ENCODE data around the gene BLOC1S1. TPM values are rescaled to one million over a fixed set of nuclear protein-coding genes. Genes with fewer than 3 reads are reported as not detected.
"Not testable (repeated sequence)": the region's sequence is repeated elsewhere in the genome, so short reads cannot be mapped to it uniquely, and the experiment has no call there.

The BLOC1S1 gene
- total RNA-seq, 1 experiment from 2014 or later = 85.5 TPM

DNA sequence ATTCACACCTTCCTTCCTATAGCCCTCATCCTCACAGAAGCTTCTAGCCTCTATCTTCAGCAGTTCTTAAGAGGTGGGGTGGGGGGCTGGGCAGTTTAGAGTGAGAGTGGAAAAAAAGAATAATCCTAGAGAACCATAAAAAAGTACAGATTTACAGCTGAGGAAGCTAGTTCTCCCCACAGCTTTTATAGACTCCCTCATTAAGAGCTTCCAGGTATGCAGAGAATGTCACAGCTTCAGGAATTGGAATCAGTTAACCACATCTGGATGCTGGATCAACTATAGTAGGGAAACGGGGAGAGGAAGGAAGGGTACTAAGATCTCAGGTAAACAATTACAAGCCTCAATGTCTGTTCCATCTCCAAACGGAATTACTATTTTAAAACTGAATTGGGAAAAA lies 39.4 kb downstream of the BLOC1S1 start (continued):
- no peak for TF ChIP-seq YY1 (IDR thresholded peaks at IDR 0.05; ENCODE audit: extremely low read depth, insufficient replicate concordance, low read depth, low read length)
- no peak for TF ChIP-seq CEBPB (IDR thresholded peaks at IDR 0.05; ENCODE audit: low read depth)
- no peak for TF ChIP-seq RAD21 (IDR thresholded peaks at IDR 0.05; ENCODE audit: low read depth)
- TF ChIP-seq EZH2phosphoT487 (IDR thresholded peaks at IDR 0.05; ENCODE audit: borderline replicate concordance) = no peak

DNA sequence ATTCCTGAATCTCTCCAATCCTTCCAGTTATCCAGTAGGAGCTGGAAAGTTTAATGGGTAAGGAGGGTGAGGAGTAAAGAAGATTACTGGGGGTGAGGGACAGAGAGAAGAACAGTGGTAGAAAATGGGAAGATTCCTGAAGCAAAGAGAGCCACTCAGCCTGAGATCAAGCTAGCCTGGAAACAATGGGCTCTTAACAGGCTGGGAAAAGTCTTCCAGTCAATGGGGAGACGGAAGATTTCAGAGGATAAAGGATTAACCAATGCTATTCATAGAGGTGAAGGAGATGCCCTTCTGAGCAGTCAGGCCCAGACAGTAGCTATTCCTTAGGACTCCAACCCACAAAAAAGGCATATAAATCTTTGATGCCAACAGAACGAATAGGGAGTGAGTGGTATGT lies 41.9 kb downstream of the BLOC1S1 start:
- Histone ChIP-seq H3K27me3 (ENCODE audit: insufficient read depth, low read length) (no peaks in the 10 kb centered on the region), H3K9ac (ENCODE audit: low read length) (no peak overlapping the region), H4K20me1 (ENCODE audit: insufficient read depth) (no peaks in the 10 kb centered on the region), H3K9me2 (ENCODE audit: insufficient read depth) (no peaks in the 10 kb centered on the region), H3K9me3 (ENCODE audit: control insufficient read depth in 1 of 2, insufficient read depth in 1 of 2, low read depth in 1 of 2, low read length in 2 of 2) (no peaks in the 10 kb centered on the region), H2AFZ (ENCODE audit: low read depth, low read length, poor library complexity, severe bottlenecking) (no peak overlapping the region), H3K36me3 (ENCODE audit: control insufficient read depth in 1 of 2, insufficient read depth in 2 of 2, low read length in 2 of 2) (peaks cover 37 to 51% of the 10 kb centered on the region in 2 experiments), H3K4me3 (replicated peaks in 1 of 2; ENCODE audit: low read depth in 1 of 2, low read length in 2 of 2) (no peak overlapping the region), H3K4me2 (ENCODE audit: low read length) (no peak overlapping the region), H3K79me2 (ENCODE audit: insufficient read depth, low read length) (peaks cover 2% of the 10 kb centered on the region; the same call in 1 of the 2 replicates), H3K27ac (ENCODE audit: low read depth, low read length) (no peak overlapping the region), H3K4me1 (ENCODE audit: control insufficient read depth in 1 of 2, insufficient read depth in 2 of 2, low read length in 2 of 2) (no peaks in the 10 kb centered on the region)
- TF ChIP-seq CTCF (IDR thresholded peaks at IDR 0.05 in 2 of 3, conservative IDR thresholded peaks at IDR 0.05 in 1 of 3; ENCODE audit: borderline replicate concordance in 1 of 3, insufficient read depth in 1 of 3, low read depth in 2 of 3, low read length in 2 of 3) (no peak), ZFX (IDR thresholded peaks at IDR 0.05) (no peak), ELF1 (IDR thresholded peaks at IDR 0.05; ENCODE audit: borderline replicate concordance, low read depth) (no peak), TCF7L2 (IDR thresholded peaks at IDR 0.05; ENCODE audit: borderline replicate concordance, extremely low read depth, insufficient read depth, insufficient read length) (no peak), FOSL1 (IDR thresholded peaks at IDR 0.05; ENCODE audit: low read depth) (no peak), EZH2 (IDR thresholded peaks at IDR 0.05) (no peak), POLR2A (IDR thresholded peaks at IDR 0.05; ENCODE audit: borderline replicate concordance, extremely low read depth, insufficient read depth, insufficient read length) (no peak), YY1 (IDR thresholded peaks at IDR 0.05; ENCODE audit: extremely low read depth, insufficient replicate concordance, low read depth, low read length) (no peak)
- TF ChIP-seq, protein P1, sequence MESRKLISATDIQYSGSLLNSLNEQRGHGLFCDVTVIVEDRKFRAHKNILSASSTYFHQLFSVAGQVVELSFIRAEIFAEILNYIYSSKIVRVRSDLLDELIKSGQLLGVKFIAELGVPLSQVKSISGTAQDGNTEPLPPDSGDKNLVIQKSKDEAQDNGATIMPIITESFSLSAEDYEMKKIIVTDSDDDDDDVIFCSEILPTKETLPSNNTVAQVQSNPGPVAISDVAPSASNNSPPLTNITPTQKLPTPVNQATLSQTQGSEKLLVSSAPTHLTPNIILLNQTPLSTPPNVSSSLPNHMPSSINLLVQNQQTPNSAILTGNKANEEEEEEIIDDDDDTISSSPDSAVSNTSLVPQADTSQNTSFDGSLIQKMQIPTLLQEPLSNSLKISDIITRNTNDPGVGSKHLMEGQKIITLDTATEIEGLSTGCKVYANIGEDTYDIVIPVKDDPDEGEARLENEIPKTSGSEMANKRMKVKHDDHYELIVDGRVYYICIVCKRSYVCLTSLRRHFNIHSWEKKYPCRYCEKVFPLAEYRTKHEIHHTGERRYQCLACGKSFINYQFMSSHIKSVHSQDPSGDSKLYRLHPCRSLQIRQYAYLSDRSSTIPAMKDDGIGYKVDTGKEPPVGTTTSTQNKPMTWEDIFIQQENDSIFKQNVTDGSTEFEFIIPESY (IDR thresholded peaks at IDR 0.05; ENCODE audit: extremely low read depth, insufficient replicate concordance, low read length) = no peak
- TF ChIP-seq, protein P2, sequence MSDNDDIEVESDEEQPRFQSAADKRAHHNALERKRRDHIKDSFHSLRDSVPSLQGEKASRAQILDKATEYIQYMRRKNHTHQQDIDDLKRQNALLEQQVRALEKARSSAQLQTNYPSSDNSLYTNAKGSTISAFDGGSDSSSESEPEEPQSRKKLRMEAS (IDR thresholded peaks at IDR 0.05) = no peak
- ChIA-PET CTCF (interaction anchor here (0.6 to 0.8 kb wide), 2 partner anchors 20 to 183 kb away, joined by 3 read pairs; no protein-coding TSS in a partner anchor), POLR2A (no interaction called here), RAD21 (ENCODE audit: low non-redundant PET in 1 of 2, low total read pairs in 2 of 2, uncharacterized antibody in 2 of 2, unreplicated experiment in 2 of 2) (no interaction called here)
- no TSS peak for BruUV-seq (replicated peaks)
- DNase-seq (ENCODE audit: low read depth, low spot score) (no peak), ATAC-seq (no peak)
- intact Hi-C loops (cut with micrococcal nuclease) = no loop called here

DNA sequence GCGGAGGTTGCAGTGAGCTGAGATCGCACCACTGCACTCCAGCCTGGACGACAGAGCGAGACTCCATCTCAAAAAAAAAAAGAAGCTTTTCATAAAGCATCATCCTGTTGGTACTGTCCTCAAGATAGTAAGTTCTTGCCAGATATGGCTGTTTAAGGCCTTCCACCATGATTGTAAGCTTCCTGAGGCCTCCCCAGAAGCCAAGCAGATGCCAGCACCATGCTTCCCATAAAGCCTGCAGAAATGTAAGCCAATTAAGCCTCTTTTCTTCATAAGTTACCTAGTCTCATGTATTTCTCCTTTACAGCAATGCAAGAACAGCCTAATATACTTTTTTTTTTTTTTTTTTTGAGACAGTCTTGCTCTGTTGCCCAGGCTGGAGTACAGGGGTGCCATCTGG lies 42.7 kb downstream of the BLOC1S1 start:
- H4K20me1 ChIP-seq (ENCODE audit: insufficient read depth); ATAC-seq; H3K27me3 ChIP-seq (ENCODE audit: insufficient read depth, low read length); H3K9me3 ChIP-seq (ENCODE audit: control insufficient read depth in 1 of 2, insufficient read depth in 1 of 2, low read depth in 1 of 2, low read length in 2 of 2); CTCF ChIA-PET; H3K4me3 ChIP-seq (replicated peaks in 1 of 2; ENCODE audit: low read depth in 1 of 2, low read length in 2 of 2); H3K4me2 ChIP-seq (ENCODE audit: low read length); H3K9me2 ChIP-seq (ENCODE audit: insufficient read depth); intact Hi-C loops (cut with micrococcal nuclease); POLR2A ChIA-PET; H2AFZ ChIP-seq (ENCODE audit: low read depth, low read length, poor library complexity, severe bottlenecking); H3K79me2 ChIP-seq (ENCODE audit: insufficient read depth, low read length); RAD21 ChIA-PET (ENCODE audit: low non-redundant PET in 1 of 2, low total read pairs in 2 of 2, uncharacterized antibody in 2 of 2, unreplicated experiment in 2 of 2); H3K9ac ChIP-seq (ENCODE audit: low read length); H3K27ac ChIP-seq (ENCODE audit: low read depth, low read length); DNase-seq (ENCODE audit: low read depth, low spot score); BruUV-seq (replicated peaks); H3K4me1 ChIP-seq (ENCODE audit: control insufficient read depth in 1 of 2, insufficient read depth in 2 of 2, low read length in 2 of 2): not testable (repeated sequence)
- peaks cover 38 to 45% of the 10 kb centered on the region in 2 experiments for H3K36me3 ChIP-seq (ENCODE audit: control insufficient read depth in 1 of 2, insufficient read depth in 2 of 2, low read length in 2 of 2)
